Transverse colon (tissue), 4 donors: Measurements from ENCODE around the gene FSIP2. TPM values are rescaled to one million over a fixed set of nuclear protein-coding genes. Genes with fewer than 3 reads are reported as not detected.

Source experiments
- DNase-seq: peaks from one replicate; pipeline ENCODE4 v3.0.0-alpha.2; 2019
- H3K27ac ChIP-seq, 4 donors: fragments of 200-600 bp; sonication (generic); 2 replicates each; pipeline ENCODE4 v1.5.1; 2016 to 2018; ENCODE audit warnings: inconsistent platforms in 4 of 4
- H3K27me3 ChIP-seq: fragments of 200-600 bp; sonication (generic); 2 replicates; pipeline ENCODE4 v1.5.1; 2017; ENCODE audit warnings: inconsistent platforms
- H3K36me3 ChIP-seq, 4 donors: fragments of 200-600 bp; sonication (generic); 2 replicates each; pipeline ENCODE4 v1.5.1; 2017 to 2019; ENCODE audit warnings: inconsistent platforms in 4 of 4
- H3K4me1 ChIP-seq, 4 donors: fragments of 200-600 bp; sonication (generic); 2 replicates each; pipeline ENCODE4 v1.5.1; 2017 to 2020; ENCODE audit warnings: inconsistent platforms in 4 of 4
- H3K4me3 ChIP-seq, 4 donors: fragments of 200-600 bp; sonication (generic); 1 replicate in 1 of 4; 2 replicates in 3 of 4; pipeline versions ENCODE4 v1.5.1 to v1.6.1; 2017 to 2019; ENCODE audit warnings: inconsistent platforms in 4 of 4
- H3K9me3 ChIP-seq, 2 donors: fragments of 200-600 bp; sonication (generic); 2 replicates each; pipeline ENCODE4 v1.5.1; 2017 to 2019; ENCODE audit warnings: inconsistent platforms in 2 of 2
- EP300 ChIP-seq: sonication (generic); formaldehyde crosslinking; IDR thresholded peaks from one replicate; pipeline ENCODE4 v1.6.1; 2017; ENCODE audit warnings: antibody characterized with exemption, low read depth
- POLR2A ChIP-seq: fragments of 450-650 bp; IDR thresholded peaks from one replicate; pipeline ENCODE4 v1.6.1; 2016; ENCODE audit warnings: antibody characterized with exemption, mild to moderate bottlenecking, moderate library complexity
- POLR2AphosphoS5 ChIP-seq, 3 donors: sonication (generic); formaldehyde crosslinking; IDR thresholded peaks; one replicate each; pipeline ENCODE4 v1.6.1; 2016; ENCODE audit warnings: antibody characterized with exemption in 3 of 3
- WGBS, 2 donors: methylation state at CpG; one replicate each; pipeline ENCODE4 v1.1.5; 2018; ENCODE audit warnings: low coverage in 1 of 2; 5-methylcytosine and 5-hydroxymethylcytosine counted together
- in situ Hi-C, 4 donors: fragments of 200-750 bp; cut with MboI; loops; one replicate each; pipeline versions ENCODE4 v1.15.0 to v1.15.1; 2017; ENCODE audit warnings: low sequenced_read_pairs in 3 of 4, low pct_ligation_motif_present in 1 of 4, low pct_unique_long_range_greater_than_20kb in 1 of 4
- intact Hi-C: fragments of 100-400 bp; cut with DNase I; formaldehyde crosslinking; loops from one replicate; pipeline ENCODE4 v1.15.1; 2023; ENCODE audit warnings: low total_unique reads
- total RNA-seq, 4 donors: library from RNA; depleted of rRNA; stranded (reverse); fragments of >200 nt; gene quantifications; one replicate each; pipeline ENCODE4 v1.1.0, GENCODE V29; 2016
- TF ChIP-seq, protein P1 (sequence below), 5 experiments: fragments of 200-600 bp in 3 of 5; fragments of 450-650 bp in 2 of 5; sonication (generic) in 3 of 5; IDR thresholded peaks; 1 replicate in 2 of 5; 2 replicates in 3 of 5; pipeline ENCODE4 v1.5.1; 2016 to 2017; ENCODE audit warnings: antibody characterized with exemption in 5 of 5, inconsistent platforms in 3 of 5, mild to moderate bottlenecking in 2 of 5, moderate library complexity in 1 of 5

Gene FSIP2
- total RNA-seq, 4 donors from 2014 or later: 9.2 to 56.4 (median 38.2) TPM

DNA sequence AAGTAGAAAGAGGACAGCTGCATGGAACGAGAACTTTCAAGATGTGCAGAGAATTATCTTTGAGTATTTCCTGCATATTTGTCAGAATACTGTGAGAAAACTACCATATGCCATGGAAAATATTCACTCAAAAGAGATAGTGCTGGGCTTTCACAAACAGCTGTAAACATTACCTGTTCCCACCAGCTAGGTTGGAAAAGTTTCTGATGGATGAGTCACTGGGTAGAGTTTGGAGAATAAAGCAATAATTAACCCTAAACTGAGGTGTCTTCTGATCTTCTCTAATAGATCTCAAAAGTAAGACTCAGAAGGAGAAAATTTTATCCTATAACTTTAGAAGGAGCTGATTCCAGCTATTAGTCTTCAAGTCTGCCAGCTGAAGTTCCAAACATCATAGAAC is 3.9 kb upstream of the FSIP2 start:
- DNase-seq: no peak
- intact Hi-C loops (no loop called here), in situ Hi-C loops (no loop called here)
- H3K4me1 ChIP-seq: no peaks in the 10 kb centered on the region
- H3K4me3 ChIP-seq: no peak overlapping the region
- TF ChIP-seq, protein P1, sequence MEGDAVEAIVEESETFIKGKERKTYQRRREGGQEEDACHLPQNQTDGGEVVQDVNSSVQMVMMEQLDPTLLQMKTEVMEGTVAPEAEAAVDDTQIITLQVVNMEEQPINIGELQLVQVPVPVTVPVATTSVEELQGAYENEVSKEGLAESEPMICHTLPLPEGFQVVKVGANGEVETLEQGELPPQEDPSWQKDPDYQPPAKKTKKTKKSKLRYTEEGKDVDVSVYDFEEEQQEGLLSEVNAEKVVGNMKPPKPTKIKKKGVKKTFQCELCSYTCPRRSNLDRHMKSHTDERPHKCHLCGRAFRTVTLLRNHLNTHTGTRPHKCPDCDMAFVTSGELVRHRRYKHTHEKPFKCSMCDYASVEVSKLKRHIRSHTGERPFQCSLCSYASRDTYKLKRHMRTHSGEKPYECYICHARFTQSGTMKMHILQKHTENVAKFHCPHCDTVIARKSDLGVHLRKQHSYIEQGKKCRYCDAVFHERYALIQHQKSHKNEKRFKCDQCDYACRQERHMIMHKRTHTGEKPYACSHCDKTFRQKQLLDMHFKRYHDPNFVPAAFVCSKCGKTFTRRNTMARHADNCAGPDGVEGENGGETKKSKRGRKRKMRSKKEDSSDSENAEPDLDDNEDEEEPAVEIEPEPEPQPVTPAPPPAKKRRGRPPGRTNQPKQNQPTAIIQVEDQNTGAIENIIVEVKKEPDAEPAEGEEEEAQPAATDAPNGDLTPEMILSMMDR (IDR thresholded peaks at IDR 0.05): no peak
- TF ChIP-seq EP300 (no peak), POLR2A (no peak), POLR2AphosphoS5 (IDR thresholded peaks at IDR 0.05) (no peak)
- H3K27me3 ChIP-seq: peaks cover 11% of the 10 kb centered on the region
- H3K27ac ChIP-seq: no peak overlapping the region
- H3K36me3 ChIP-seq: no peaks in the 10 kb centered on the region
- no peaks in the 10 kb centered on the region for H3K9me3 ChIP-seq
- WGBS, 2 donors: 63% methylated on average over 1 of the region's 1 CpG

DNA sequence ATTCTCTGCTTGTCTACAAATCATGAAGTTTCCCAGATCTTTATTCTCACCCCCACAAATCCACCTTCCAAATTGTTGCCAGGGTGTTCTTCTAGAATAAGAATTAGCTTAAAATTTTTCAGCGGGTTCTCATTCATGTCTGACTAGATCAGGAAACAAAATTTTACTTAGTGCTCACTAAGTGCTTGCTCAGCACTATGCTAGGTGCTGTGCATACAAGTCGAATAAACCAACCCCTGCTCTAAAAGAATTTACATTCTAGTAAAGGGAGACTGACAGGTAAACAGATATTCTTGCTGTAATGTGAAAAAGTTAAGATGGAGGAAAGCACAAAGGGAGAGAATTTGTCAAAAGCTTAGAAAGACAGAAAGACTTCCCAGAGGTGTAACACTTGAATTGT is 2.4 kb upstream of the FSIP2 start:
- Histone ChIP-seq H3K36me3 (no peaks in the 10 kb centered on the region), H3K27me3 (peaks cover 18% of the 10 kb centered on the region), H3K4me1 (no peaks in the 10 kb centered on the region), H3K27ac (no peak overlapping the region), H3K9me3 (no peaks in the 10 kb centered on the region), H3K4me3 (no peak overlapping the region)
- TF ChIP-seq POLR2A (no peak), EP300 (no peak), POLR2AphosphoS5 (IDR thresholded peaks at IDR 0.05) (no peak)
- TF ChIP-seq, protein P1 (IDR thresholded peaks at IDR 0.05): no peak
- no peak for DNase-seq
- 85 to 86% methylated on average over 2 of the region's 2 CpGs for WGBS, 2 donors
- in situ Hi-C loops (no loop called here), intact Hi-C loops (no loop called here)

DNA sequence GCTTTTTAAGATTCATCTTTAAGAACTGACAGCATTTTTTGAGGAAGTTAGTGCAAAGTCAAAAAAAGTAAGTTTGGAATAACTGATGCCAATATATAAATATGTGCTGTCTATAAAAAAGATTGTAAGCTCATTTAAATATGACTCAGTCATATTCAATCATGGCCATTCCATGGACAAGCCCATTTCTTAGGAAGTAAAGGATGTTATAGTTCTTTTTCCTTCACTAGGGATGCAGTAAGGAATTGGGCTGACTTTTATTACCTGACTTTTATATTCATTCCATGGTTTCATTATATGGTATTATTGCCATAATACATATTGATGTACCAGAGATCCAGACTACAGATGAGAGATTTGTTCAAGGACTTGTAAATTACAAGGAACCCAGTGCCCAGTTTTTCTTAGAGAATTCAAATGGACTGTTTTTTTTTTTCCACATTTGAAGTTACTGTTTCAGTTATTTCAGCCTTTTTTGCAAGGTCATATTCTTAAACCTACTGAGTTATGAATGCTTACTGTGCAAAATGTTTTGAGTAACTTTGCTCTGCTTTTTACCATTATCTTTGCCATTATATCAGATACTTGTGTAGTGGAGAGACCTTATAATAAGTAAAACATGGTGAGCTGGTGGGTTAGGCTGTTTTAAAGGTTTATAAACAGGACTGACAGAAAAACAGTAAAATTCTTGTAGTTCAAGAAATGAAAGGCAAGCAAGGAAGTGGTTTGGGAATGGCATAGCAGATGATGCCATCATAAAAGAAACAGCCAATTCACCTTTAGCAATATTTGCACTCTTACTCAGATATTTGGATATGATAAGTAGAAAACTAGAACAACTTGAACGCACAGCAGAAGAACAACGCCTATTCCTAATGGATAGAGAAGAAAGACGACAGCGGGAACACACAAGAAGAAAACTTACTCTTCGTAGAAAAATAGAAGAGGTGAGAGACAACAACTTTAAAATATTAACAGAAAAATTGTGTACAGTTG is 7.6 kb downstream of the FSIP2 start:
- Histone ChIP-seq H3K4me3 (peak overlapping the region in 3 of 4 donors; percentile 8 to 39 (median 18)), H3K36me3 (no peaks in the 10 kb centered on the region), H3K27ac (peak overlapping the region; percentile 49 to 67 (median 59)), H3K27me3 (no peaks in the 10 kb centered on the region), H3K4me1 (peaks cover 0 to 7% (median 0%) of the 10 kb centered on the region in 4 donors), H3K9me3 (no peaks in the 10 kb centered on the region)
- 42 to 57% methylated on average over 5 of the region's 5 CpGs for WGBS, 2 donors
- in situ Hi-C loops (no loop called here), intact Hi-C loops (no loop called here)
- DNase-seq: no peak
- TF ChIP-seq POLR2A: no peak
- no peak for TF ChIP-seq EP300
- TF ChIP-seq, protein P1 (IDR thresholded peaks at IDR 0.05): no peak
- TF ChIP-seq POLR2AphosphoS5 (IDR thresholded peaks at IDR 0.05): no peak

DNA sequence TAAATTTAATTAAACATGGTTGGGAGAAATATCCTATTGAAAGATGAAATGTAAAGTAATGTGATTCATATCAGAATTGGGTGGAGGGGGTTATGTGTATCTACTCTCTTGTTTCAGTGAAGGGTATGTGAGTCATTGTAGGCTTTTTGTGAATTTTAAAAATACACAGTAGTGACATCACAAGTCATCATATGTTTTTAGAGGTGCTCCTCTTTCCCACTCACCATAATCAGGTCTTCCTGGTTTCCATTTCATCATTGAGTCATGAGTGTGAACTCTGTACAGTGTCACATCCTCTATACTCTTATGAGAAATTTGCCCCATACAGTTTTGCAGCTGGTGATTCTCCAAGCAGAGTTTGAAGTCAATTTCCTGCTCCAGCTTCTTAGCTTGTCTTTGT is 18.8 kb downstream of the FSIP2 start:
- no peak for TF ChIP-seq EP300
- TF ChIP-seq, protein P1 (IDR thresholded peaks at IDR 0.05): no peak
- TF ChIP-seq POLR2A: no peak
- TF ChIP-seq POLR2AphosphoS5 (IDR thresholded peaks at IDR 0.05): no peak
- in situ Hi-C loops: no loop called here
- intact Hi-C loops: no loop called here
- Histone ChIP-seq H3K9me3 (no peaks in the 10 kb centered on the region), H3K4me3 (no peak overlapping the region), H3K4me1 (no peaks in the 10 kb centered on the region), H3K27ac (no peak overlapping the region), H3K36me3 (no peaks in the 10 kb centered on the region), H3K27me3 (no peaks in the 10 kb centered on the region)
- no peak for DNase-seq
